HG03103 (cell line): ENCODE measurements around the gene TOX3.

Experiments used
- ATAC-seq: cut with Tn5 transposase; IDR thresholded peaks from one replicate; pipeline ENCODE4 v1.9.1; 2021; ENCODE audit warnings: low read depth; ENCODE audit not compliant: unreplicated experiment

The TOX3 gene

GRCh38 chr16:52460639-52461178, 86.2 kb downstream of the TOX3 start:
- ATAC-seq = no peak

- no peak for ATAC-seq
Measured at GRCh38 chr16:52456368-52456767, 90.6 kb downstream of the TOX3 start.

- no peak for ATAC-seq
Measured at GRCh38 chr16:52455549-52456277, 91.2 kb downstream of the TOX3 start.

- ATAC-seq = no peak
Measured at GRCh38 chr16:52453644-52454043, 93.3 kb downstream of the TOX3 start.

- no peak for ATAC-seq
Measured at GRCh38 chr16:52451971-52452421, 94.9 kb downstream of the TOX3 start.

GRCh38 chr16:52450916-52451315, 96.0 kb downstream of the TOX3 start:
- ATAC-seq = no peak

- no peak for ATAC-seq
Measured at GRCh38 chr16:52450241-52450640, 96.7 kb downstream of the TOX3 start.

- no peak for ATAC-seq
Measured at GRCh38 chr16:52446080-52446479, 100.9 kb downstream of the TOX3 start.

- no peak for ATAC-seq
Measured at GRCh38 chr16:52441886-52442285, 105.1 kb downstream of the TOX3 start.

- no peak for ATAC-seq
Measured at GRCh38 chr16:52440248-52440647, 106.7 kb downstream of the TOX3 start.

GRCh38 chr16:52439750-52440149, 107.2 kb downstream of the TOX3 start:
- no peak for ATAC-seq

- ATAC-seq = no peak
Measured at GRCh38 chr16:52439171-52439701, 107.7 kb downstream of the TOX3 start.

GRCh38 chr16:52437277-52437670, 109.7 kb downstream of the TOX3 start:
- no peak for ATAC-seq

GRCh38 chr16:52436339-52437276, 110.3 kb downstream of the TOX3 start:
- no peak for ATAC-seq

GRCh38 chr16:52434224-52434623, 112.7 kb downstream of the TOX3 start:
- no peak for ATAC-seq

GRCh38 chr16:52433643-52434042, 113.3 kb downstream of the TOX3 start:
- no peak for ATAC-seq

- no peak for ATAC-seq
Measured at GRCh38 chr16:52424591-52424990, 122.4 kb downstream of the TOX3 start.

- ATAC-seq = no peak
Measured at GRCh38 chr16:52422307-52422706, 124.6 kb downstream of the TOX3 start.

- ATAC-seq = no peak
Measured at GRCh38 chr16:52418201-52418600, 128.7 kb downstream of the TOX3 start.

GRCh38 chr16:52416888-52417287, 130.1 kb downstream of the TOX3 start:
- ATAC-seq = no peak

GRCh38 chr16:52411011-52411410, 135.9 kb downstream of the TOX3 start:
- no peak for ATAC-seq
